Tibial nerve (tissue), 4 donors: ENCODE results near the gene TLN1. TPM values are rescaled to one million over a fixed set of nuclear protein-coding genes. Genes with fewer than 3 reads are reported as not detected.

Experiments used
- DNase-seq, 2 donors: peaks; one replicate each; pipeline ENCODE4 v3.0.0-alpha.2; 2019; ENCODE audit warnings: low spot score in 2 of 2
- H3K27ac ChIP-seq, 4 donors: fragments of 200-600 bp; sonication (generic) in 3 of 4; one replicate each; pipeline ENCODE4 v1.5.1; 2017 to 2019; ENCODE audit warnings: mild to moderate bottlenecking in 1 of 4
- H3K27me3 ChIP-seq, 2 donors: fragments of 200-600 bp; sonication (generic) in 1 of 2; one replicate each; pipeline versions ENCODE4 v1.5.1 to v1.6.0; 2017 to 2019
- H3K36me3 ChIP-seq, 3 donors: fragments of 200-600 bp; sonication (generic); one replicate each; pipeline ENCODE4 v1.5.1; 2018 to 2019
- H3K4me1 ChIP-seq, 4 donors: fragments of 200-600 bp; sonication (generic) in 3 of 4; one replicate each; pipeline ENCODE4 v1.5.1; 2017 to 2019
- H3K4me3 ChIP-seq, 4 donors: fragments of 200-600 bp; sonication (generic) in 3 of 4; one replicate each; pipeline ENCODE4 v1.5.1; 2017 to 2019; ENCODE audit warnings: mild to moderate bottlenecking in 1 of 4, moderate library complexity in 1 of 4
- H3K9me3 ChIP-seq, 4 donors: fragments of 200-600 bp; sonication (generic) in 3 of 4; one replicate each; pipeline ENCODE4 v1.5.1; 2017 to 2019
- EP300 ChIP-seq, 2 donors: sonication (generic); formaldehyde crosslinking; IDR thresholded peaks; one replicate each; pipeline ENCODE4 v1.6.1; 2017; ENCODE audit warnings: antibody characterized with exemption in 2 of 2, mild to moderate bottlenecking in 1 of 2
- POLR2A ChIP-seq, 2 donors: fragments of 450-650 bp; IDR thresholded peaks; one replicate each; pipeline ENCODE4 v1.6.1; 2017; ENCODE audit warnings: antibody characterized with exemption in 2 of 2, mild to moderate bottlenecking in 2 of 2, moderate library complexity in 2 of 2
- WGBS, 2 donors: methylation state at CpG; one replicate each; pipeline ENCODE4 v1.1.5; 2018; 5-methylcytosine and 5-hydroxymethylcytosine counted together
- total RNA-seq, 4 donors: library from RNA; depleted of rRNA; stranded (reverse); fragments of >200 nt; gene quantifications; one replicate each; pipeline ENCODE4 v1.1.0, GENCODE V29; 2016
- TF ChIP-seq, protein P1 (sequence below), 5 experiments: fragments of 200-600 bp in 3 of 5; fragments of 450-650 bp in 2 of 5; sonication (generic) in 3 of 5; IDR thresholded peaks; one replicate each; pipeline ENCODE4 v1.5.1; 2016 to 2019; ENCODE audit warnings: antibody characterized with exemption in 5 of 5, mild to moderate bottlenecking in 3 of 5, moderate library complexity in 2 of 5

Gene TLN1
- total RNA-seq, 4 donors from 2014 or later = 284 to 405 (median 350) TPM

DNA sequence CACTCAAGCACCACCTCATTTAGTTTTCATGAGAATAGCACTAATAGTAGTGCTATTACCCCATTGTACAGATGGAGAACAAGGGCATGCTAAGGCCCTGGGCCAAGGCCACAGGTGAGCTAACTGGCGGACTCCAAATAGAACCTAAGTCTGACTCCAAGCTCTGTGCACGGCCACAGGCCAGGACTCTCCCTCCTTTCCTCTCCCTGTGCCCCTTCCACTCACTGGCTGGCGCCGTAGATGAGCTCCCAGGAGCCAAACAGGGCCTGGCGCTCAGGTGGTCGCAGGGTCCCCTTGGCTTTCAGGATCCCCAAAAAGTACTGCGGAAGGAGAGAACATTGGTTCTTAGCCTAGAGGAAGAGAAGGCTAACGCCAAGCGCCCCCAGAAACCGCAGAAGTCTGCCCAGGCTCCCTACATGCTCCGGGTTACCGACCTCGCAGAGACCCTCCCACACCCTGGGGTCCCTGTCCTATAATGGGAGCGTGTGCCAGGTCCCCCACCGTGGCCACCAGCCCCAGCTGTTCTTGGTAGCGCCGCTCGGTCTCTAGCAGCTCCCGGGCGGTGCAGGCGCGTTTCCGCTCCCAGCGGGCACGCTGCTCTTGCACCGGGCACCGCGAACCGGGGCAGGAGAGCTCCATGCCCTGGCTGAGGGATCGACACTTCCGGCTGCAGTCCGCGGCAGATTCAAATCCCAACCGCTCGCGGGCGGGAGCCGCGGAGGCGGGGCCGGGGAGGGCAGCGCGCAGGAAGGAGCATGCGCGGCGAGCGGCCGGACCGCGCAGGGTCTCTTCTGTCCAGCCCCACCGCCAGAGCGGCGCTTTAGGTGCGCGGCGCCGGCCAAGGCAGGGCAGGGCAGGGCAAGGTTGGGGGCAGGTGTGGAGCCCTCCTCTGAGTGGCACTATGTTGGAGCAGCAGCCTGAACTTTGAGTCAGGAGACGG is 67.2 kb downstream of the TLN1 start, which contains the start of gene ARHGEF39:
TSS of gene ARHGEF39 (minus strand) at position 665 of the 940 bp plus-strand sequence. CDS start at position 639, 26 bp downstream.
- H3K27ac ChIP-seq = peak within 1 kb of the TSS; percentile 11 to 87 (median 53)
- TF ChIP-seq EP300 (IDR thresholded peaks at IDR 0.05) (peak in 1 of 2 donors; percentile 68), POLR2A (IDR thresholded peaks at IDR 0.05) (peak in 1 of 2 donors; percentile 32)
- TF ChIP-seq, protein P1, sequence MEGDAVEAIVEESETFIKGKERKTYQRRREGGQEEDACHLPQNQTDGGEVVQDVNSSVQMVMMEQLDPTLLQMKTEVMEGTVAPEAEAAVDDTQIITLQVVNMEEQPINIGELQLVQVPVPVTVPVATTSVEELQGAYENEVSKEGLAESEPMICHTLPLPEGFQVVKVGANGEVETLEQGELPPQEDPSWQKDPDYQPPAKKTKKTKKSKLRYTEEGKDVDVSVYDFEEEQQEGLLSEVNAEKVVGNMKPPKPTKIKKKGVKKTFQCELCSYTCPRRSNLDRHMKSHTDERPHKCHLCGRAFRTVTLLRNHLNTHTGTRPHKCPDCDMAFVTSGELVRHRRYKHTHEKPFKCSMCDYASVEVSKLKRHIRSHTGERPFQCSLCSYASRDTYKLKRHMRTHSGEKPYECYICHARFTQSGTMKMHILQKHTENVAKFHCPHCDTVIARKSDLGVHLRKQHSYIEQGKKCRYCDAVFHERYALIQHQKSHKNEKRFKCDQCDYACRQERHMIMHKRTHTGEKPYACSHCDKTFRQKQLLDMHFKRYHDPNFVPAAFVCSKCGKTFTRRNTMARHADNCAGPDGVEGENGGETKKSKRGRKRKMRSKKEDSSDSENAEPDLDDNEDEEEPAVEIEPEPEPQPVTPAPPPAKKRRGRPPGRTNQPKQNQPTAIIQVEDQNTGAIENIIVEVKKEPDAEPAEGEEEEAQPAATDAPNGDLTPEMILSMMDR (IDR thresholded peaks at IDR 0.05) = peak in 1 of 5 experiments; percentile 26
- H3K9me3 ChIP-seq = no peaks in the 10 kb centered on the region
- peak; percentile 47 to 55 for DNase-seq
- WGBS, 2 donors = 5 to 7% methylated on average over 41 to 51 of the region's 58 CpGs
- H3K36me3 ChIP-seq = peaks cover 0 to 14% (median 0%) of the 10 kb centered on the region in 3 donors
- peak within 1 kb of the TSS; percentile 41 to 60 (median 50) for H3K4me3 ChIP-seq
- H3K4me1 ChIP-seq = peaks cover 0 to 34% (median 0%) of the 10 kb centered on the region in 4 donors
- H3K27me3 ChIP-seq = no peaks in the 10 kb centered on the region

DNA sequence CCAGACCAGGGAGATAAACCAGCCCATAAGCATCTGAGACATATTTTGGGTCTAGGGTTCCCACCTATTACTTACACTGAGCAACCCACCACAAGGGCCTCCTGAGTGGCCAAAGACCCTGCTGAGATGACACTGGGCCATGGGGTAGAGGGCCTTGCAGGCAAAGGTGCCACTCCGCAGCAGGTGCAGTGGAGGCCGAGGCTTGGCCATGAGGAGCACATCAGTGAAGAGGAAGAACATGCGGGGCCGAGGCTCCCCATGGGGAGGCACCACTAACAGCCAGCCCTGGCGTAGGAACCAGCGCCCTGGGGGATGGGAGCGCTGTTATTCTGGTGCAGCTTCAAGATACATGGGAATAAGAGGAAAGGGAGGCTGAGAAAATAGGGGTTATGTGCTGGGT is 69.6 kb downstream of the TLN1 start:
- Histone ChIP-seq H3K9me3 (no peaks in the 10 kb centered on the region), H3K4me3 (no peak overlapping the region), H3K4me1 (peaks cover 0 to 46% (median 8%) of the 10 kb centered on the region in 4 donors), H3K27ac (peak overlapping the region in 2 of 4 donors; percentile 93 to 99), H3K36me3 (peaks cover 0 to 14% (median 0%) of the 10 kb centered on the region in 3 donors), H3K27me3 (no peaks in the 10 kb centered on the region)
- TF ChIP-seq, protein P1 (IDR thresholded peaks at IDR 0.05) = no peak
- no peak for TF ChIP-seq EP300 (IDR thresholded peaks at IDR 0.05)
- no peak for TF ChIP-seq POLR2A (IDR thresholded peaks at IDR 0.05)
- WGBS, 2 donors = 83 to 88% methylated on average over 7 of the region's 7 CpGs
- no peak for DNase-seq

- TF ChIP-seq, protein P1 (IDR thresholded peaks at IDR 0.05) = no peak
- TF ChIP-seq EP300 (IDR thresholded peaks at IDR 0.05) (no peak), POLR2A (IDR thresholded peaks at IDR 0.05) (no peak)
- no peak for DNase-seq
Measured at GRCh38 chr9:35661756-35662350, 70.1 kb downstream of the TLN1 start.

DNA sequence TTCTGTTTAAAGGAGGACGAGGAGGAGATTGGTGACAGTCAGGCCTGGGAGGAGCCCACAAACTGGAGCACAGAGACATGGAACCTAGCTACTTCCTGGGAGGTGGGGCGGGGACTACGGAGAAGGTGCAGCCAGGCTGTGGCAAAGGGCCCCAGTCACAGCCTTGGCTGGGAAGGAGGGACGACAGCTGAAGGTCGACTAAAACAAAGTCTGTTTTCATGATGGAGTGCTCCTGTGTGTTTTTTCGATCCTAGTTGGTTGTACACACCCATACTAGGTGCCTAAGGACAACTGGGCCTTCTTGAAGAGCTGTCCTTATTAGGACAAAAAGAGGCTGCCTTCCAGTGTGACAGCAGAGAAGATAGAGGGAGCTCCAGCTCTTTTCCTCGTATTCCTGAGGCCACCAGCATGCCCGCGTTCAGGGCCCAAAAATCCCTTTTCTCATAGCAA is 71.0 kb downstream of the TLN1 start:
- Histone ChIP-seq H3K27ac (peak overlapping the region; percentile 30 to 99 (median 70)), H3K27me3 (no peaks in the 10 kb centered on the region), H3K4me1 (peaks cover 0 to 52% (median 10%) of the 10 kb centered on the region in 4 donors), H3K36me3 (peaks cover 0 to 14% (median 0%) of the 10 kb centered on the region in 3 donors), H3K9me3 (no peaks in the 10 kb centered on the region), H3K4me3 (no peak overlapping the region)
- 38 to 47% methylated on average over 9 of the region's 9 CpGs for WGBS, 2 donors
- DNase-seq = no peak
- TF ChIP-seq EP300 (IDR thresholded peaks at IDR 0.05) (peak in 1 of 2 donors; percentile 32), POLR2A (IDR thresholded peaks at IDR 0.05) (no peak)
- TF ChIP-seq, protein P1 (IDR thresholded peaks at IDR 0.05) = peak in 3 of 5 experiments; percentile 32 to 55 (median 46)

More at GRCh38 chr9:35661756-35662350, 70.1 kb downstream of the TLN1 start:
- Histone ChIP-seq H3K4me1 (peaks cover 0 to 52% (median 10%) of the 10 kb centered on the region in 4 donors), H3K9me3 (no peaks in the 10 kb centered on the region), H3K4me3 (no peak overlapping the region), H3K27ac (peak overlapping the region in 3 of 4 donors; percentile 48 to 99 (median 93)), H3K36me3 (peaks cover 0 to 14% (median 0%) of the 10 kb centered on the region in 3 donors), H3K27me3 (no peaks in the 10 kb centered on the region)
- WGBS, 2 donors = 65% methylated on average over 3 of the region's 3 CpGs
